ENCODE data around the gene SLC48A1. TPM values are rescaled to one million over a fixed set of nuclear protein-coding genes. Genes with fewer than 3 reads are reported as not detected.

Gene SLC48A1
- total and polyA plus RNA-seq, 2 donors (not counting 1 experiment from before 2014, with no cell fraction given), result 9.0 to 18.7 TPM

GRCh38 chr12:47729233-47729632, 43.8 kb upstream of the SLC48A1 start:
- no peaks in the 10 kb centered on the region for H3K79me2 ChIP-seq (ENCODE audit: control insufficient read depth, insufficient read depth, low read length)
- TF ChIP-seq EZH2 (IDR thresholded peaks at IDR 0.05; ENCODE audit: low read length, missing control alignments) (no peak), CTCF (conservative IDR thresholded peaks at IDR 0.05 in 1 of 2, IDR thresholded peaks at IDR 0.05 in 1 of 2; ENCODE audit: low read depth in 1 of 2, low read length in 2 of 2) (no peak)
- H3K36me3 ChIP-seq (ENCODE audit: control insufficient read depth, insufficient read depth, low read length), result no peaks in the 10 kb centered on the region
- H3K4me1 ChIP-seq (ENCODE audit: control insufficient read depth, extremely low read depth, insufficient read depth, low read length), result peaks cover 20% of the 10 kb centered on the region
- DNase-seq (ENCODE audit: low read depth in 2 of 2), result peak; percentile 29 to 80
- no peak overlapping the region for H3K9ac ChIP-seq (ENCODE audit: insufficient read depth, low read length)
- peak overlapping the region; percentile 23 for H3K4me2 ChIP-seq (ENCODE audit: extremely low read depth, insufficient read depth, low read length)
- no peaks in the 10 kb centered on the region for H3K9me3 ChIP-seq (ENCODE audit: control insufficient read depth, insufficient read depth, low read depth, low read length)
- no peaks in the 10 kb centered on the region for H4K20me1 ChIP-seq (ENCODE audit: control insufficient read depth, extremely low read depth, insufficient read depth, low read length)
- no peak overlapping the region for H3K27ac ChIP-seq (ENCODE audit: insufficient read depth, low read length)
- no peak overlapping the region for H3K4me3 ChIP-seq (replicated peaks in 1 of 4; ENCODE audit: control extremely low read depth in 1 of 4, insufficient read depth in 1 of 4, low read depth in 3 of 4, low read length in 4 of 4)
- no peaks in the 10 kb centered on the region for H3K27me3 ChIP-seq (ENCODE audit: control insufficient read depth, insufficient read depth, low read length)
- H2AFZ ChIP-seq (ENCODE audit: low read length), result no peak overlapping the region

- Histone ChIP-seq H3K4me3 (replicated peaks in 1 of 4; ENCODE audit: control extremely low read depth in 1 of 4, insufficient read depth in 1 of 4, low read depth in 3 of 4, low read length in 4 of 4) (no peak overlapping the region), H3K9me3 (ENCODE audit: control insufficient read depth, insufficient read depth, low read depth, low read length) (no peaks in the 10 kb centered on the region), H3K4me2 (ENCODE audit: extremely low read depth, insufficient read depth, low read length) (peak overlapping the region; percentile 68), H4K20me1 (ENCODE audit: control insufficient read depth, extremely low read depth, insufficient read depth, low read length) (no peaks in the 10 kb centered on the region), H3K79me2 (ENCODE audit: control insufficient read depth, insufficient read depth, low read length) (no peaks in the 10 kb centered on the region), H3K4me1 (ENCODE audit: control insufficient read depth, extremely low read depth, insufficient read depth, low read length) (peaks cover 20% of the 10 kb centered on the region), H3K27me3 (ENCODE audit: control insufficient read depth, insufficient read depth, low read length) (no peaks in the 10 kb centered on the region), H3K36me3 (ENCODE audit: control insufficient read depth, insufficient read depth, low read length) (no peaks in the 10 kb centered on the region), H2AFZ (ENCODE audit: low read length) (no peak overlapping the region), H3K27ac (ENCODE audit: insufficient read depth, low read length) (no peak overlapping the region), H3K9ac (ENCODE audit: insufficient read depth, low read length) (no peak overlapping the region)
- TF ChIP-seq CTCF (conservative IDR thresholded peaks at IDR 0.05 in 1 of 2, IDR thresholded peaks at IDR 0.05 in 1 of 2; ENCODE audit: low read depth in 1 of 2, low read length in 2 of 2) (no peak), EZH2 (IDR thresholded peaks at IDR 0.05; ENCODE audit: low read length, missing control alignments) (no peak)
- DNase-seq (ENCODE audit: low read depth in 2 of 2), result peak; percentile 8 to 23
Measured at GRCh38 chr12:47730341-47730744, 42.7 kb upstream of the SLC48A1 start.

- no peak for TF ChIP-seq EZH2 (IDR thresholded peaks at IDR 0.05; ENCODE audit: low read length, missing control alignments)
- TF ChIP-seq CTCF (conservative IDR thresholded peaks at IDR 0.05 in 1 of 2, IDR thresholded peaks at IDR 0.05 in 1 of 2; ENCODE audit: low read depth in 1 of 2, low read length in 2 of 2), result no peak
- H2AFZ ChIP-seq (ENCODE audit: low read length), result no peak overlapping the region
- H3K79me2 ChIP-seq (ENCODE audit: control insufficient read depth, insufficient read depth, low read length), result no peaks in the 10 kb centered on the region
- H3K36me3 ChIP-seq (ENCODE audit: control insufficient read depth, insufficient read depth, low read length), result no peaks in the 10 kb centered on the region
- no peaks in the 10 kb centered on the region for H3K9me3 ChIP-seq (ENCODE audit: control insufficient read depth, insufficient read depth, low read depth, low read length)
- H3K9ac ChIP-seq (ENCODE audit: insufficient read depth, low read length), result no peak overlapping the region
- peaks cover 20% of the 10 kb centered on the region for H3K4me1 ChIP-seq (ENCODE audit: control insufficient read depth, extremely low read depth, insufficient read depth, low read length)
- H3K27ac ChIP-seq (ENCODE audit: insufficient read depth, low read length), result no peak overlapping the region
- H3K27me3 ChIP-seq (ENCODE audit: control insufficient read depth, insufficient read depth, low read length), result no peaks in the 10 kb centered on the region
- no peak for DNase-seq (ENCODE audit: low read depth in 2 of 2)
- no peaks in the 10 kb centered on the region for H4K20me1 ChIP-seq (ENCODE audit: control insufficient read depth, extremely low read depth, insufficient read depth, low read length)
- H3K4me3 ChIP-seq (replicated peaks in 1 of 4; ENCODE audit: control extremely low read depth in 1 of 4, insufficient read depth in 1 of 4, low read depth in 3 of 4, low read length in 4 of 4), result no peak overlapping the region
- no peak overlapping the region for H3K4me2 ChIP-seq (ENCODE audit: extremely low read depth, insufficient read depth, low read length)
Measured at GRCh38 chr12:47731723-47732122, 41.3 kb upstream of the SLC48A1 start.
